Choroid plexus epithelial cell (primary cell): Measurements from ENCODE around the gene FLAD1.

ENCODE experiments used
- DNase-seq: peaks from one replicate; pipeline ENCODE4 v3.0.0-alpha.2; 2010; ENCODE audit warnings: low read depth
- H3K4me3 ChIP-seq: 2 replicates; pipeline ENCODE4 v1.5.1; 2011; ENCODE audit warnings: low read depth, mild to moderate bottlenecking, control low read depth, low read length, moderate library complexity
- TF ChIP-seq, protein P1 (sequence below): conservative IDR thresholded peaks from 2 replicates; pipeline ENCODE4 v1.5.1; 2011; ENCODE audit warnings: low read depth, mild to moderate bottlenecking, control low read depth, inconsistent platforms, low read length, moderate library complexity

The FLAD1 gene

DNA sequence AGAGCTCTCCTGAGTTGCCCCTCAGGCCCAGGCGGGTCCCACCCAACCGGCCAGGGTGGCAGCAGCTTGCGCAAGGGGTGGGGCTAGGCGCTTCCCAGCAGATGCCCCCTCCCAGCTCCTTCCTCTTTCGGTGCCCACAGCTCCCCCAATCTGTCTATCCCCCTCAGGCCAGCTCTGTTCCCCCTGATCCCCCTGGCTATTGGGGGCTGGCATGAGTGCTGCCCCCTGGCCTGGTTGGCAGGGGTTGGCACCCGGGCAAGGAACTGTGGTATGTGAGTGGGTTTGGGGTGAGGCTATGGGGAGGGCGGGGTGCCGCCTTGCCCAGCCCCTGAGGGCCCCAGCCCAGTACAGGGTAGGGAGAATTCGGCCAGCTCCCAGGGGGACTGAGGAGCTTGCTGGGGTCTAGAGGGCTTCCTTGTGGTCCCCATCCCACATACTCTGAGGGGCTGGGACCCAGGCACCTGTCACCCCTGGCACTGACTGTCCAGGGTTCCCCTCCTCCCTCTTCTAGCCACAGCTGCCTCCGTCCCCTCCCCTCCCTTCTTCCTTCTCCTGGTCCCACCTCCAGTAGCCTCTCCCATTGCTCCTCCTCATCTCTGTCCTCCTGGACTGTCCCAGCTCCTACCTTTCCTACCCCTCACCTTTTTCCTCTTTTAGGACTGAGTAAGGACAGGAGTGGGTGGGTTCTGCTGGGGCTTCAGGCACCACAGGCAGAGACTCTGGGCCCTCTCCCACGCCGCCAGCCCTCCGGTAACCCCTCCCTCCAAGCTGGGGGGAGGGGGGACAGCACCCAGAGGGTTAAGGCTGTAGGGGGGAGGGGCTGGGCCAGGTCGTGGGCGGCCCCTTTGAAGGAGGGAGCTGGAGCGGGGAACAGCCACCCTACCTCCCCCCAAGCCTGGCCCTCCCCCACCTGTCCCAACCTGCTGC is 25.1 kb downstream of the FLAD1 start:
- H3K4me3 ChIP-seq = no peak overlapping the region
- DNase-seq = no peak
- TF ChIP-seq, protein P1, sequence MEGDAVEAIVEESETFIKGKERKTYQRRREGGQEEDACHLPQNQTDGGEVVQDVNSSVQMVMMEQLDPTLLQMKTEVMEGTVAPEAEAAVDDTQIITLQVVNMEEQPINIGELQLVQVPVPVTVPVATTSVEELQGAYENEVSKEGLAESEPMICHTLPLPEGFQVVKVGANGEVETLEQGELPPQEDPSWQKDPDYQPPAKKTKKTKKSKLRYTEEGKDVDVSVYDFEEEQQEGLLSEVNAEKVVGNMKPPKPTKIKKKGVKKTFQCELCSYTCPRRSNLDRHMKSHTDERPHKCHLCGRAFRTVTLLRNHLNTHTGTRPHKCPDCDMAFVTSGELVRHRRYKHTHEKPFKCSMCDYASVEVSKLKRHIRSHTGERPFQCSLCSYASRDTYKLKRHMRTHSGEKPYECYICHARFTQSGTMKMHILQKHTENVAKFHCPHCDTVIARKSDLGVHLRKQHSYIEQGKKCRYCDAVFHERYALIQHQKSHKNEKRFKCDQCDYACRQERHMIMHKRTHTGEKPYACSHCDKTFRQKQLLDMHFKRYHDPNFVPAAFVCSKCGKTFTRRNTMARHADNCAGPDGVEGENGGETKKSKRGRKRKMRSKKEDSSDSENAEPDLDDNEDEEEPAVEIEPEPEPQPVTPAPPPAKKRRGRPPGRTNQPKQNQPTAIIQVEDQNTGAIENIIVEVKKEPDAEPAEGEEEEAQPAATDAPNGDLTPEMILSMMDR = no peak

DNA sequence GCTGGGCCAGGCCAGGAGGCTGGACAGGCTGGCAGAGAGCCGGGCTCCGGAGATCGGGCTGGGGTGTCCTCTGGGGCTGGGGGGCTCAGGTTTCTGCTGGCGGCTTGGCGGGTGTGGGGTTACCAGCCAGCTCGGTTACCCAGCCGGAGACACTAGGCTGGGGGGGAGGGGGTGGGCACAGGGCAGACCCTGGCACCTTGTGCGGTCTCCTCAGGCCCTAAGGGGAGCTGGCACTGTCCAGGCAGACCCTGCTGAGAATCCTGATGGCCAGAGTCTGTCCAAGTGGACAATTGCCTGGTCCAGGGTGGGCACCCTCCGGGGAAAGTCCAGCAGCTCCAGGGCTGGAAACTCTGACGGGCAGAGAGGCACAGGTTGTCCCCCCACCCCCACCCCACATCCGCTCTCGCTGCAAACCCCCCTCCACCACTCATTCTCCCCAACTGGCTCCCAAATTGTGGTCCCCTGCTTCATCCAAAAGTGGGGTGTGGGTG is 26.1 kb downstream of the FLAD1 start:
- TF ChIP-seq, protein P1 = no peak
- H3K4me3 ChIP-seq = no peak overlapping the region
- no peak for DNase-seq

DNA sequence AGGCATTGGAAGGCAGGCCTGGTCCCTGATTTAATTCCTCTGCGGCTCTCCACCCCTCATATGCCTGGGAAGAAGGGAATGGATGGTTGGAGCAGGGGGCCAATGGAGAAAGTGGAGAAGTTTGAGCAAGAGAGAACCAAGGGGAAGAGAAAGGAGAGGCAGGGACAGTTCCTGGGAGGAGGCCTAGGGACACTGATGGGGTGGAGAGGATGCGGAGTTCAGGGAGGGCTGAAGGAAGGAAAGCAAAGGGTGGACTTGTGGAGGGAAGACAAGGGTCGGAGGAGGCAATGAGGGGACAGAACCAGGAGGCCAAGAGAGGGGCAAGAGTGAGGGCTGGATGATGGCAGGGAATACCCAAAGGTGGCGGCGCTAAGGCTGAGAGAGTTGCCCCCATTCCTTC is 26.6 kb downstream of the FLAD1 start:
- no peak overlapping the region for H3K4me3 ChIP-seq
- no peak for DNase-seq
- TF ChIP-seq, protein P1 = no peak

DNA sequence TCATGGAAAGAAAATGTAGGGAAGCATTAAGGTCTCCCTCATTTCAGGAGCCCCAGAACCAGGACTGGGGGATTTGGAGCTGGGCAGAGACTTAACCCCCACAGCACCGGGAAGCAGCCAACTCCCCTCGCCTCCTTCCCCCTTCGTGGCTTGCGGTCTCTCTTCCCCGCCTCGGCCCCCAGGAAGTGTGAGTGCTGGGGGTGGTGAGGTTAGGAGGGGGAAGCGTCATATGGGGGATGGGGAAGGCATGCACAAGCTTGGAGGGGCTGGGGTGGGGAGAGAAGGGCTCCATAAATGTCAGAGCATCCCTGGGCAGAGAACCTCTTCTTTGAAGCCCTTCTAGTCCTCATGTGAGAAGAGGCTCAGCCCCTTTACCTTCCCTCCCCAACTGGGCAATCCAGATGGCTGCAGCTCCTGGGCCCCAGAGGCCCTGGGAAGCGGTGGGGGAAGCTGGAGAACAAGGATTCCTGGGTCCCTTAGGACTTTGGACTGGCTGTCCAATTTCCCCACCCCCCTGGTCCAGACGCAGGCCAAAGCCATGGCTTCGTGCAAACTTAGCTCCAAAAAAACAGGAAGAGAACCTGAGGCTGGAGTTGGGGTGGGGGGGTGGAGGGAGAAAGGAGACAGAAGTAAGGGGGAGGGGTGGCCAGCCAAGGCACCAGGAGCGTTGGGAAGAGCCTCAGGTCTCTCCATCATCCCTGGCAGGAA is 27.2 kb downstream of the FLAD1 start:
- TF ChIP-seq, protein P1 = no peak
- no peak for DNase-seq
- no peak overlapping the region for H3K4me3 ChIP-seq

DNA sequence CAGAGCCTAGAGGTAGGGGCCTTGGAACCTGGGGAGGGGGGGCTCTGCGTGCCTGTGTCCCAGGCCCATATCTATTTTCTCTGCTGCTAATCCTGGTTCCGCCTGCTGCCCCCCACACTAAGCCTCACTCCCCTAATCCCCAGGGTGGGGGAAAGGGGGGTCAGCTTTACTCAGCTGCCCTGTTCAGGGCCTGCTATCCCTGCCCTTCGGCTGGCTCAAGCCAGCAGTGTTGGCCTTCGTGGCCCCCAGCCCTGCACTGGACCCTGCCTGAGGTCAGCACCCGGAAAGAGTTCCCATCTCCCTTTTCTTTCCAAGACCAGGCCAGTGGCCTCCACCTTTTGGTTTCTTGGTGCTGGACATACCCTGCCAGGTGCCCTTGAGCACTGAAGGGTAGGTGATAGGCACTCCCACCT is 27.9 kb downstream of the FLAD1 start:
- H3K4me3 ChIP-seq = no peak overlapping the region
- TF ChIP-seq, protein P1 = no peak
- DNase-seq = no peak

DNA sequence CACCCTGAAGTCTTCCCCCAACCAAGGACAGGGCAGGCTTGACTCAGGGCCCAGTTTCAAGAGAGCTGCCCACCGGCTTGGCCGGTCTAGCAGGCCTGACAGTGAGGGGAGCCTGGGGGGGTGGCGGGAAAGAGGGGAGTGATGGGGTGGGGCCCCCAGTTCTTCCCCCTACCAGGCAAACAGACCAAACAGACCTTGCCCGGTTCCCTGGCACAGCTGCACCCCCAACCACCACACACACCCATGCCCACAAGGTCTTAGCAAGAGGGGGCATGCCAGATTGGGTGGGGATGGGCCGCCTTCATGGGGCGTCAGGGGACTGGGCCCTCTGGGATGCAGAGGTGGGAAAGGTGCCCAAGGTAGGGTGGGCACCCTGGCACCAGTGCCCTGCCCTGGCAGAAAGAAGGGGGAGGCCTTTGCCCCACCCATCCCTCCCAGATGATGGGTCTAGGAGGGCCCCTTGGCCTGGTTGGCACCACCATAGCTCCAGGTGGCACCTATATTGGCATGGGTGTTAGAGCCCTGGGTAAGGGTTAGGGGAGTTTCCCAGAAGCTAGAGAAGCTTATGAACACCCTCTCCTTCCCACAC is 28.4 kb downstream of the FLAD1 start:
- DNase-seq = no peak
- TF ChIP-seq, protein P1 = no peak
- no peak overlapping the region for H3K4me3 ChIP-seq
